Peyer's patch (tissue), 4 donors: ENCODE measurements around the gene CYP26C1.

Experiments
- CTCF ChIP-seq, 6 experiments: fragments of 450-650 bp in 4 of 6; fragments of 200-600 bp in 2 of 6; sonication (generic) in 1 of 6; IDR thresholded peaks; one replicate each; pipeline ENCODE4 v1.5.1; 2017 to 2019; ENCODE audit warnings: antibody characterized with exemption in 6 of 6, mild to moderate bottlenecking in 3 of 6, moderate library complexity in 1 of 6
- POLR2A ChIP-seq, 2 donors: fragments of 450-650 bp; IDR thresholded peaks; one replicate each; pipeline ENCODE4 v1.5.1; 2017; ENCODE audit warnings: antibody characterized with exemption in 2 of 2, mild to moderate bottlenecking in 2 of 2, moderate library complexity in 2 of 2

DNA sequence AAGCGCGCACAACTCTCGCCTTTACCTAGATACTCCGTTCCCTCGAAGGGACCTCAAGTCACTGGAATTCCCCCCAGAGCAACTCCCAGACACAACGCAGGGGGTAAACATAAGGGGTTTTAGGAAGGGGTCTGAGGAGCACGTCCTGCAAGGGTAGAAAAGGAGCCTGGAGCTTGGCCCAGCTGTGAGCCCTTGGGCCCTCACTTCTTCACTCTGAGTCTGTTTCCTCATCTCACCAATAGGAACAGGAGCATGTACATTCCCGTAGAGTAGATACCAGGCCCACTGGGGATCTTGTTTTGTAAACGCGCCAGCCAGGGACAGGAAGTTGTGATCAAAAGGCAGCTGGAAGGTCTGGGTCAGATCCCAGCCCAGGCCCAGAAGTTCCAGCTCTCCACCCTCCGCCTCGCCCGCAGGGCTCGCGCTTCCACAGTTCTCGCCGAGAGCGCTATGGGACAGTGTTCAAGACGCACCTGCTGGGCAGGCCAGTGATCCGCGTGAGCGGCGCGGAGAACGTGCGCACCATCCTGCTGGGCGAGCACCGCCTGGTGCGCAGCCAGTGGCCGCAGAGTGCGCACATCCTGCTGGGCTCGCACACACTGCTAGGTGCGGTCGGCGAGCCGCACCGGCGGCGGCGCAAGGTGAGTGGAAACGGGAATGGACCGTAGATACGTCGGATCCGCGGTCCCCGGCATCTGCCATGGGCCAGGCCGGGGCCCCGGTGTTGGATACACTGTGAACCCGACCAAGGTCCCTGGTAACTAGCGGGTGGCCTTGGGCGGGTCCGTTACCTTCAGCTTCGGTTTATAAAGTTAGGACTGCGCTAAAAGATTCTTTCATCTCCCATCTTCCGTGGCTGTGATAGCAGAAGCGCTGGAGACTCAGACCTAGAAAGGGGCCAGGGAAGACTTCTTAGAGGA, 1.3 kb downstream of the CYP26C1 start:
- TF ChIP-seq CTCF (IDR thresholded peaks at IDR 0.05) (no peak), POLR2A (IDR thresholded peaks at IDR 0.05) (no peak)
